HG02610 (cell line): ENCODE measurements around the gene RHOBTB3.
"Not testable (repeated sequence)": the region's sequence is repeated elsewhere in the genome, so short reads cannot be mapped to it uniquely, and the experiment has no call there.

Source experiments
- ATAC-seq: cut with Tn5 transposase; IDR thresholded peaks from one replicate; pipeline ENCODE4 v1.9.1; 2021; ENCODE audit warnings: mild to moderate bottlenecking, moderate library complexity; ENCODE audit not compliant: unreplicated experiment

Gene RHOBTB3

DNA sequence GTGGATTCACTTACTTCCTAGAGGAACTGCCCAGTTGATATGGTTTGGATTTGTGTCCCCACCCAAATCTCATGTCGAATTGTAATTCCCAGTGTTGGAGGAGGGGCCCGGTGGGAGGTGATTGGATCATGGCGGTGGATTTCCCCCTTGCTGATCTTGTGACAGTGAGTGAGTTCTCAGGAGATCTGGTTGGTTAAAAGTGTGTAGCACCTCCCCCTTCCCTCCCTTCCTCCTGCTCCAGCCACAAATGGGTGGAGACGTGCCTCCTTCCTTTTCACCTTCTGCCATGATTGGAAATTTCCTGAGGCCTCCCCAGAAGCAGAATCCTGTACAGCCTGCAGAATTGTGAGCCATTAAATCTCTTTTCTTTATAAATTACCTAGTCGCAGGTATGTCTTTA, 17.9 kb upstream of the RHOBTB3 start:
- not testable (repeated sequence) for ATAC-seq

DNA sequence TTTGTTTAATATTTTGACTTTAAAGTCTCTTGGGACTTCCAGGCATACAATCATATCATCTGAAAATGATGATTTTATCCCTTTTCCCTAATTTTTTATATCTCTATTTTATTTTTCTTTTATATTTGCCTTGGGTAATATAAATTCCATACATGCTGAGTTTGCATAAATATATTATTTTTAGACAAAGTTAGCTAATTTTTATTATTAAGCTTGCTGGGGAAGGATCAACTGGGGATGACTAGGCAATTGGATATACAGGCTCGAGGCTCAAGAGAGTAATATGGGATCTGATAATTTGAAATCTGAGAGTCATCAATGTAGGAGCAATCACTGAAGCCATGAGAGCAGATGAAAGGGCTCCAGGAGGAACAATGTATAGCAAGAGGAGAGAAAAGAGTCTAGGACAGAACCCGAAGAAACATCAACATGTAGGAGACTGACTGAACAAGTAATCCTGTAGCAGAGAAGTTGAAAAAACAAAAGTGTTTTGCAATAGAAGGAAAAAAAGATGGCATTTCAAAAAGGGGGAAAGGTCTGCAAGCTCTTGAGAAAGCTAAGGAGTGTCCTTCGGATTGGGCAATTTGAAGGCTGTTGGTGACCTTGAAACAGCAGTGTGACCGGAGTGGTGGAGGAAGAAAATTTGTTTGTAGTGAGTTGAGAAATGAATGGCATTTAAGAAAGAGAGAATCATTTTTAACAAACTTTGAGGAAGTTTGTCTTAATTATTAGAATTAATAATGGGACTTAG, 17.0 kb upstream of the RHOBTB3 start:
- no peak for ATAC-seq

DNA sequence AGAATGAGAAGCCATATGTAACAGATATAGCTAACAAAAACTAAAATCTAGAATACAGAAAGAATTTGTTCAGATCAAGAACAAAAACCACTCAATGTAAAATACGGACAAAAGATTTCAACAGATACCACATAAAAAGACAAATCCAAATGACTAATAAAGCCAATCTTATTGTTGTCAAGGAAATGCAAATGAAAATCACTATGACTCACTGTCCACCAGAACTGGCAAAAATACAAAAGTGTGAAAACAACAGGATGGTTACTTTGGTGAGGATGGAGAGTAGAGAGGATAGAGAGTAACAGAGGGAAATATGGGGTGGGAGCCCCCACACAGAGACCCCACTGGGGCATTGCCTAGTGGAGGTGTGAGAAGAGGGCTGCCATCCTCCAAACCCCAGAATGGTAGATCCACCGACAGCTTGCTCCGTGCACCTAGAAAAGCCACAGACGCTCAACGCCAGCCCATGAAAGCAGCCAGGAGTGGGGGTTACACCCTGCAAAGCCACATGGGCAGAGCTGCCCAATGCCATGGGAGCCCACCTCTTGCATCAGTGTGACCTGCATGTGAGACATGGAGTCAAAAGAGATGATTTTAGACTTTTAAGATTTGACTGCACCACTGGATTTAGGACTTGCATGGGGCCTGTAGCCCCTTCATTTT, 15.2 kb upstream of the RHOBTB3 start:
- peak; percentile 65 for ATAC-seq

DNA sequence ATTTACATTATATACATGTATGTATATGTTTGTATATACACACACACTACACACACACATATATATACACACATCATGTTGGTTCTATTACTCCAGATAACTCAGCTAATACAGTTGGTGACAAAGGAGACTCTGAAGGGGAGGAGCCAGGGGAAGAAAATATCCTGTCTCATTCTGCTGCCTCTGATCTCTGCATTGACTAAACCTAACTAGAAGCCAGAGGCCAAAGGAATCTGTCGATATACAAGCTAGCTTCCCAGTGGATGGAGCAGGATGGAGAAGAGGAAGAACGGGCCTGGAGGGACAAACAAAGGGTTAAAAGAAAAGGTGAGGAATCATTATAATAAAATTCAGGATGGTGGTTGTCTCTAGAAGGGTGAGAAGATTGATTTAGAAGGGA, 13.7 kb upstream of the RHOBTB3 start:
- no peak for ATAC-seq

DNA sequence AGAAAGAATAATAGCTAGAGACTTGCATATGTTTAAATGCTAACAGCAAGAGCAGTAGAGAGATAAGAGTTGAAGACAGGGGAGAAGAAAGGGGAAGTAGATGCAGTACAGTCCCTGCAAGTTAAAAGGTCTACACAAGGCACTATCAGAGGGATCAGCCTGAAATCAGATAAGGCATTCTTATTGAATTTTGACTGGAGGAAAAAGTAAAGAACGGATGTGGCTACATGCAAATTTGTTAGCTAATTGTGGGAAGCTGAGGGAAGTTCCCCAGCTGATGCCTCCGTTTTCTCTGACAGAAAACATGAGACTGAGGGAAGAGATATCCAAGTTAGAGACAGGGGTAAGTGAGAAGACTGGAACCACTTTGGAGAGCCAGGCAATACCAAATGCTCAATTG, 12.9 kb upstream of the RHOBTB3 start:
- peak; percentile 75 for ATAC-seq

DNA sequence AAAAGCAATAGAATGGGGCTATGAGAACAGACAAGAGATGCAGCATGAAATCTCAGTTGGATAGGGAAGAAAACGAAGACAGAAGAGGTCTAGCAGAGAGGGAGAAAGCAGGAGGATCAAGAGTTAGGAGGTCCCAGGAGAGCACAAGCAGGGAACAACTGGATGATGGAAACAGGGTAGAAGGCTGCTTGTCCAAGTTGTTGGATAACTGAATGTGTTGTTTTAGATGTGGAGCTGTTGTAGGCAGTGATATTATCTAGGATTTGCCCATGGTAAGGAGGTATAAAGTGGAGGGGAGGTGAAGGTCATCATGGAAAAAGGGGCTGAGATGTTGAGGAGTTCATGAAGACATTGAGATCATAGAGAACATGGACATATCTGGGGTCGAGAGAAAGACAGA, 12.4 kb upstream of the RHOBTB3 start:
- no peak for ATAC-seq

DNA sequence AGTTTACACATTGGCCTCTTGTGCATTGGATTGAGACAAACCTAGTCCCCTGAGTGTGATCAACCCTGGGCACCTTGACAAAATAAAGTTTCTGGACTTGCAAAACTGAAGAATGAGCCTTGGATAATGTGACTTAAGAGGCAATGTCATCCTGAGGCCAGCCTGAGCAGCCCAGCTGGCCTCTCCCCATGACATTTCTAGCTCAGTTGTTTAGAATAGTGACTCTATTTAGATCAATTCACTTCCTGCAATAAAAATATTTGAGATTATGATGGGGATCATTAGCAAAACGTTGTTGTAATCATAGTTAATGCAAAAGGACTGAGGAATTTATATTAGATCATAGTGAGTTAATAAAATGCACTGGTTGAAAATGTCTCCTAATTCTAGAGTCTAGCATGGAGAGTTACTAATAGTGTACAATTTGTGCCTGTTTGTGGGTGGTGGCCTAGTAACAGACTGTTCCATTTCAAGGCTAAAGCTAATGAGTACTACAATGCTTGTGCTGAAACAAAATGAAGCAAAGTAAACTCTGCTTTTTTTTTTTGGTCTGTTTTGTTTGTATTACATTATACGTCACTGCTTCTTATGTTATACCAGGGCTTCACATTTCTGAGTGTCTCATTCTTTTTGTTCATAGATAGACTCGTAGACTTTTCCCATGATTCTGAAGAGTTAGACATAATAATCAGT, 10.9 kb upstream of the RHOBTB3 start:
- no peak for ATAC-seq

DNA sequence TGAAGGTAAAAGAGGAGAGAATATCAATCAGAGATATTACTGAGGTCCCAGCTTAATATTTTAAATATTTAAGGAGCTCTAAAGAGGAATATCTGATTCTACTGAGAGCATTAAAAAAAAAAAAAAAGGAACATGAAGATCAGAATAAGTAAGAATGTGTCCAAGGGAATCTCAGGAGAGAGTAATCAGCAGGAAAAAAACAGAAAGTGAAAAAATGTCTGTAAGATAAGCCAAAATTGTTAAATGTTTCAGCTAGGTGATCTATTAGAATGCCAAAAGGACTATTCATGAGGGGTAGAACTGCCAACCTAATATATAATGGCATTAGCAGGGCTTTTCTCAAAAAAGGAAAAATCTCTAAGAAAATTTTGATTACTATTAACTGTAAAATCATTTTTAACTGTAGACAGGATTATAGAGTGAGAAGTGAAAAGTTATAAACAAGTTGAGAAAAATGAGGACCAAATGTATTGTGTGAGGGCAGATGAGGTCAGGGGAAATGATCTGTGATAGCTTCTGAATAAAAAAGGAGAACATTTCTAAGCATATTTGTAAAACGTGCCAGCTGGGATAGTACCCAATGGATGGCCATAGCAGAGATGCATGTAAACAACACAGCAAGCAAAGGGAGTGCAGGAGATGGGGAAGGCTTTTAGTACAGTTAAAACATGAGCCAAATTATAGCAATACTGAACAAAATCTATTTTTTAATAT, 9.4 kb upstream of the RHOBTB3 start:
- no peak for ATAC-seq

DNA sequence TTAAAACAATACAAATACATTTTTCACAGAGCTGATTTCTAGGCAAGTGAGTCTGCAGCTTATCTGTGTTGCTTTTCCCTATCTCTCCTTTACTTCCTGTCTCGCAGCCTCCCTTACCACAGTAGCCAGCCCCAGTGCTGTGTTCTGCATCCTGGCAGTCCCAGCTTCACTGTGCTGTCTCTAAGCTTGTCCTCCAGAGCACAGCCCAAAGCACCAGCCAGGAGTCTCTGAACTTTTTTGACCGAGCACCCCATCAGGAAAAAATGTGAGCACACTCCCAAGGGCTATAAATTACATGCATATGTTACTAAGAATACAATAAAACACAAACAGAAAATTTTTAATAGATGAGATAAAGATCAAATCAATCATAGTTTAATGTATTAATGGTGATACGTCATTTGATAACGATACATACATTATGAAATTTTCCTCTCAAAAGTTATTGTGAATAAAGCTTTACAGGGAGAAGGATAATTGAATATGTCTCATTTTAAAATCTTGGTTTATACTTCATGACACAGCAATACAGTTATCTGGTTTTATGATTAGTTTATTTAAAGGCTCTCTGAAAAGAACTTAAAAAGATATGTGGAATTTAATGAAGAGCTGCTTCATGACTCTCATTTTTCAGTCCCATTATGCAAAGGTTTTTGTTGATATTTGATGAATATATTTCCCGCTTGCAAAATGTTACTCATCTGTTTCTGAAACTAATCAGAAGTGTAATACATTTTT, 7.3 kb upstream of the RHOBTB3 start:
- no peak for ATAC-seq

DNA sequence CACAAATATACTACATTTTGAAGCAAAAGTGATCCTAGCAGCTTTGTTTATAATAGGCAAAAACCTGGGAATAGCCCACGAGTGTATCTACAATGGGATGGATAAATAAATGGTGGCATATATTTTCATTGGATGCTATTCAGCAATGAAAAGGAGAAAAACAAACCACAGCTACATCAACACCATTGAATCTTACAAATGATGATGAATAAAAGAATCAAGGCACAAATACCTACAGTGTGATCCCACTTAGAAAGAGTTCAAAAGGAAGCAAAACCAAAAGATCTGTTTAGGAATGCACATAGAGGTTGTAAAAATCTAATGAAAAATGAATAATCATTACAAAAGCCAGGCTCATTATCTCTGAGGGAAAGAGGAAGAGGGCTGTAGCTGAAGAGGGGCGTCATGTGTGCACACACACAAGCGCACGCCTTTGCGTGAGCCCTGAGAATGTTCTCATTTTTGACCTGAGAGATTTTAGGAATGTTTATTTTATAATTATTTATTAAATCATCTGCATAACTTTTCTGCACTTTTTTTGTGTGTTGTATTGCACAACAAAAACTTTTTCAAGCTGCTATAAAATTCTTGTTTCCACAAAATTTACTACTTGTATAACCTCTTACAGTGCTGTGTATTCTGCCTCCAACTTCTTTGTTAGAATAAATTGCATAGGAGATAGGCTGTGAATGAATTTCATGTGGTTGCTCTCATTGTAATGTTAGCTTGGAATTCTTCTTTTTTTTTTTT, 5.9 kb upstream of the RHOBTB3 start:
- ATAC-seq = no peak

DNA sequence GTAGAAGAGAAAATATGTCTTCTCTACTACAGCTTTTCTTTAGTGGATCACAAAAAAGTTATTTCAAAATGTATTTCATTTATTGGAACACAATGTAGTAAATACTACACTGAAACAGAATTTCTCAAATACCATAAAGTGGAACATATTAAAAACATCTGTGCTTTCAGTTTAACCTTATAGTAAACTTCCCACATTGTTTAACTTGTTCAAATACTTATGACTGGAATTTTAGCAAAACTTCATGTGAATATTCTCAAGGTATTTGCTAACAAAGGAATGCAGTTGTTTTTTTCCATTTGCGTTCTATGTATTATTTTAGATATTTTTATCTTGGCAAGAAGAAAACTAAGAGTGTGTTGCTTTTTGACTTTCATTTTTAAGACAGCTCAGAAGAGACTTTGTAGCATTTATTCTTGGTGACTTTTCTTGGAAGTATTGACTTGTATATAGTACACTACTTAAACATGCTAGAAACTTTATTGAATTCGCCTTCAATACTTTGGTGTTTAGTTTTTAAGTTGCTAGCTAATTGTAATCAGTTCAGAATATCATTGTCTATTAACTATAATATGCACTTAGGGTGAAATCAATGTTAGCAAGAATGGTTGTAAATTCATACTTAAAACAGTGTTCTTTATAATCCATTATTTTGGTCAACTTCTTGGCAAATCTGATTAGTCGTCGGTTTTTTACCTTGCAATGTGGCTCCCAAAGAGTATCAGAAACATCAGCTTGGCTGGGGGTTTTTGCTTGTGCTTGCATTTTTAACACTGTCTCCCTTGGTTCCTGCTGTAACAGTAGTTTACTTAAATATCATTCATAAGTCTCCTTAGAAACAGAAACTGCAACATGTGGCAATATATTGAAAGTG, 5.0 kb upstream of the RHOBTB3 start:
- peak; percentile 25 for ATAC-seq

DNA sequence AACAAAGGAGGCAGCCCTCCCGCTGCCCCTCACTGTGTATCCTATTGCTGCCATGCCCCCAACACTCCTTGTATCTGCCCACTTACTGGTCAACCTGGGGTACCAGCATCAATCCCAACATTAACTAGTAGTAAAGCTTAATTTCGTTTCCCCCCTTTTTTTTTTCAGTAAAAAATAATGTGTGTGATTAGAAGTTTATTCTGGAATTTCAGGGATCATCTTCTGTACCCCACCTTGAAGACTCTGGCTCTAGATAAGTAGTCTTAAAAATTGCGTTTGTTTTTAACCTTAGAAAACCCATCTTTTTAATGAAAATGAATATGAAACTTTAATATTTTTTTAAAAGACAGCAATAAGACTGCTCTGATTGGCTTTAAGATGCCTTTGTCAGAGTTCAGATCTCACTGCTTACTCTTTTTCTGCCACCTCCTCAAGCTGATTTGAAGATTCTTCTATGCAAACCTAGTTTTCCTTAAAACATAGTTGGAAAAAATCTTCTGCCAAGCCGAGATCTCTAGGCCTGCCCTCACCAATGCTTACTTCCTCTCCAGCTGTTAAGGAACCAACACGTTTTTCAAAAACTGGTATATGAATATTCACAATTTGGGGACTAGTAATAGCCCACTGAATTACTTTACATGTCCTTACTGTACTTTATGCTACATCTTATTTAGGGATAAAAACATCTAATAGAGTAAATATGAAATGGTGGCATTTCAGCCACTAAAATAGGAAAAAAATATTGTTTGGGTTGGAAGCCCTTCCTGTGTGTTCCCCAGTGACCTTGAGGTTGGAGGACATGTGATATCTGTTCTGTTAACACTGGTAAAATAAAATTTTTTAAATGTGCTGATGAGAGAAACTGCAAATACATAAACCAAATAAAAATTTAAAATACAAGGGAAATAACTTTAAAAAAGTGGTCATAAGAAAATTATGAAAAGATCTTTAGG, 4.0 kb upstream of the RHOBTB3 start:
- ATAC-seq = no peak

DNA sequence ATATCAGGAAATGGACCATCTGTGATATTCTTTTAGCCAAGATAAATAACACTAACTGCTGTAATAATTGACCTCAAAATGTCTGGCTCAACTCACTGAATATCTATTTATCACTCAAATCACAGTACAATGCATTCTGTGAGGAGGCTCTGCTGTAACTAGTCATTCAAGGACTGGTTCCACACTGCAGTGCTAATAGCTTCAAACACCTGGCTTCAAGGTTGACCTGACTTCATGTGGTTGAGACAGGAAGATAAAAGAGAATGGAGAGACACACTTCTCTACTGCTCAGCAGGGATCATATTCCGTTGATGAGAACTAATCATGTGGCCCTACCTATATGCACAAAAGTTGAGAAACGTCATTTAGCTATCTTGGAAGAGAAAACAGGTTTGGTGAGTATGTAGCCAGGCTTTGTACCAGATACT, 3.4 kb upstream of the RHOBTB3 start:
- ATAC-seq = peak; percentile 63

DNA sequence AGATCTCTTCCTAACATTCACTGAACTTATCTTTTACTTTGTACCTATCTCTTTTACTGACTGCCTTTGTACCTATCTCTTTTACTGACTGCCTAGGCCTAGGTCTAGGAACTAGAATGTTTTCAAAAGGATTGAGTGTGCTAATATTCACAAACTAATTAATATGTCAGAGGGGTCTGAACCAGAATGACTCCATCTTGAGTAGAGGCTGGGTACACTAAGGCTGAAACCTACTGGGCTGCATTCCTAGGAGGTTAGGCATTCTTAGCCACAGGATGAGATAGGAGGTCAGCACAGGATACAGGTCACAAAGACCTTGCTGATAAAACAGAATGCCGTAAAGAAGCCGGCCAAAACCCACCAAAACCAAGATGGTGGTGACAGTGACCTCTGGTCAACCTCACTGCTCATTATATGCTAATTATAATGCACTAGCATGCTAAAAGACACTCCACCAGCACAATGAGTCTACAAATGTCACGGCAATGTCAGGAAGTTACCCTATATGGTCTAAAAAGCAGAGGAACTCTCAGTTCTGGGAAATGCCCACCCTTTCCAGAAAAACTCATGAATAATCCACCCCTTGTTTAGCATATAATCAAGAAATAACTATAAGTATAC, 2.5 kb upstream of the RHOBTB3 start:
- ATAC-seq = no peak

DNA sequence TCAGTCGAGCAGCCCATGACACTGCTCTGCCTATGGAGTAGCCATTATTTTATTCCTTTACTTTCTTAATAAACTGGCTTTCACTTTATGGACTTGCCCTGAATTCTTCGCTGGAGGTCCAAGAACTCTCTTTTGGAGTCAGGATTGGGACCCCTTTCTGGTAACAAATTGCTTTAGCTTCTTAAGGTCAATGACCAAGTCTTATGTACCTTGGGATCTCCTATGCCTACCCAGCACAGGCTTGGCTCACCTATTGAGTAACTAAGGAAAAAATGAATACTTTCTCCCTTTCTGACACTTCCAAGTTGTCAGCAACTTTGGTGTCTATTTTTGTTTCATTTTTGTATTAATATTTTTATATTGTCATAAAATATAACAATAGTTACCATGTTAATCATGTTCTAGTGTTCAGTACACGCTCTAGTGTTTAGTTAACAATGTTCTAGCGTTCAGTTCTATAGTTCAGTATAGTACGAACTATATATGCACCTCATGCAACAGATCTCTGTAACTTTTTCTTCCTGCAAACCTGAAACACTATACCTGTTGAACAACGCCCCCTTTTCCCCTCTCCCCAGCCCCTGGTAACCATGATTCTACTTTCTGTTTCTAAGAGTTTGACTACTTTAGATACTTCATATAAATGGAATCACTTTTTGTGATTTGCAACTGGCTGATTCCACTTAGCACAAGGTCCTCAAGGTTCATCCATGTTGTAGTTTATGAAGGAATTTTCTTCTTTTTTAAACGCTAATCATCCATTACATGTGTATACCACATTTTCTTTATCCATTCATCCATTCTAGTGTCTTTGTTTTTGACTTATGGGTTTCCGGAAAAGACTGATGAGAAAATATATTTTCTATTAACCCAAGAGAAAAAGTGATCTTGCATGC, 1.8 kb upstream of the RHOBTB3 start:
- no peak for ATAC-seq

DNA sequence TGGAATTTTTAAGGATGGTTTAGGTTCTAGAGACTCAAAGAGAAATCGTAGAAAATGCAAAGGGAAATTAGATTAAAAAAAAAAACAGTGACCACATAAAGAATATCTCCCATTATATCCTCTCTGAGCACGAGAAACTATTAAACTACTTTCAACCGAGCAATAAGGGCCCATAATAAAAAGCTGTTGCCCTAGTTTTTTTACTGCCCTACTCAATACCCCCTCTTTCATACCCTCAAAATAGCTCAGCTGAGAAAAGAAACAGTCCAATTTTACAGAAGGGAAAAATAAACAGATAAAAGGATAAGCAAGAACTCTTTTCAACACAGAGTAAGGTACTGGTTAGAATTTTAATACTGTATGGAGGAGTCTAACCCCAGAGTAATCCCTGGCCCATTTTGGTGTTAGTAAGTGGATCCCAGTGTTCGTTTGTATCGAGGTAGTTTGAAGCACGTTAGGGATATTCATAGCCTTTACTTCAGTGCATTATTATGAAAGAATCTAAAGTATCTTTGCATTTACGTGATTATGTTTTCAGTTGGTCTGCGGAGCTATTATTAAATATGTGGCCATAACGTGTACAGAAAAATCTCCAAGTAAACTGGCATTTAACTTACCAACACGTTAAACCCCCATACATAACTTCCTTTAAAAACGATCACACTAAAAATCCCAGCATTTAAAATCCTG, 980 bp upstream of the RHOBTB3 start:
- ATAC-seq = no peak
